GM23338 (cell line): ENCODE results near the gene DIP2C. TPM values are rescaled to one million over a fixed set of nuclear protein-coding genes. Genes with fewer than 3 reads are reported as not detected.
"Not testable (repeated sequence)": the region's sequence is repeated elsewhere in the genome, so short reads cannot be mapped to it uniquely, and the experiment has no call there.

Experiments used
- ATAC-seq: fragments of 200-7000 bp; cut with Tn5 transposase; 3 replicates; pipeline ENCODE4 v1.9.1; 2020
- DNase-seq: peaks from one replicate; pipeline ENCODE4 v3.0.0-alpha.2; 2015; ENCODE audit warnings: low spot score
- H2AFZ ChIP-seq: fragments of 200-600 bp; sonication (generic); 2 replicates; pipeline ENCODE4 v1.8.0; 2016; ENCODE audit warnings: antibody characterized with exemption, mild to moderate bottlenecking, moderate library complexity
- H3F3A ChIP-seq: fragments of 200-600 bp; sonication (generic); replicated peaks from 2 replicates; pipeline ENCODE4 v1.8.0; 2017; ENCODE audit warnings: antibody characterized with exemption, mixed run types, low read depth
- H3K27ac ChIP-seq: fragments of 200-600 bp; sonication (generic); 2 replicates; pipeline ENCODE4 v1.6.1; 2016; ENCODE audit warnings: low read depth
- H3K27me3 ChIP-seq: fragments of 200-600 bp; sonication (generic); 2 replicates; pipeline ENCODE4 v1.8.0; 2016; ENCODE audit warnings: mild to moderate bottlenecking, mixed run types, moderate library complexity; ENCODE audit not compliant: insufficient read depth
- H3K36me3 ChIP-seq: fragments of 200-600 bp; sonication (generic); 2 replicates; pipeline ENCODE4 v1.8.0; 2016; ENCODE audit warnings: mild to moderate bottlenecking; ENCODE audit not compliant: insufficient read depth
- H3K4me1 ChIP-seq: fragments of 200-600 bp; sonication (generic); 2 replicates; pipeline ENCODE4 v1.8.0; 2016; ENCODE audit warnings: mild to moderate bottlenecking, moderate library complexity; ENCODE audit not compliant: insufficient read depth
- H3K4me2 ChIP-seq: fragments of 200-600 bp; sonication (generic); 2 replicates; pipeline ENCODE4 v1.7.1; 2017; ENCODE audit warnings: mixed run types
- H3K4me3 ChIP-seq: fragments of 200-600 bp; sonication (generic); 2 replicates; pipeline ENCODE4 v1.6.1; 2016; ENCODE audit warnings: mixed run types
- H3K79me2 ChIP-seq: fragments of 200-600 bp; sonication (generic); replicated peaks from 2 replicates; pipeline ENCODE4 v1.8.0; 2017; ENCODE audit warnings: mild to moderate bottlenecking; ENCODE audit not compliant: insufficient read depth
- H3K9me2 ChIP-seq: fragments of 200-600 bp; sonication (generic); 2 replicates; pipeline ENCODE4 v1.8.0; 2017; ENCODE audit not compliant: insufficient read depth
- H4K20me1 ChIP-seq: fragments of 200-600 bp; sonication (generic); replicated peaks from 2 replicates; pipeline ENCODE4 v1.8.0; 2017; ENCODE audit warnings: mild to moderate bottlenecking; ENCODE audit not compliant: insufficient read depth
- H3K27ac Mint-ChIP-seq: 2 replicates; pipeline ENCODE4 v1.8.0; 2020; ENCODE audit warnings: inconsistent platforms, mild to moderate bottlenecking, moderate library complexity, mixed read lengths
- H3K27me3 Mint-ChIP-seq: 3 replicates; pipeline ENCODE4 v1.8.0; 2022; ENCODE audit warnings: low read depth, mild to moderate bottlenecking, moderate library complexity, mixed read lengths, inconsistent platforms; ENCODE audit not compliant: insufficient read depth, poor library complexity
- H3K36me3 Mint-ChIP-seq: 3 replicates; pipeline ENCODE4 v1.8.0; 2021; ENCODE audit warnings: low read depth, mild to moderate bottlenecking, inconsistent platforms, moderate library complexity, mixed read lengths
- H3K4me1 Mint-ChIP-seq: 3 replicates; pipeline ENCODE4 v1.8.0; 2020; ENCODE audit warnings: mild to moderate bottlenecking, inconsistent platforms, mixed read lengths
- H3K4me3 Mint-ChIP-seq: 3 replicates; pipeline ENCODE4 v1.8.0; 2021; ENCODE audit warnings: moderate library complexity, mild to moderate bottlenecking, inconsistent platforms, mixed read lengths
- H3K9me3 Mint-ChIP-seq: 3 replicates; pipeline ENCODE4 v1.8.0; 2020; ENCODE audit warnings: moderate library complexity, mild to moderate bottlenecking, inconsistent platforms, mixed read lengths
- CREB1 ChIP-seq: fragments of 250-450 bp; sonication (Bioruptor Pico); IDR thresholded peaks from 2 replicates; pipeline ENCODE4 v1.5.0; 2020; ENCODE audit warnings: low read depth, mild to moderate bottlenecking, moderate library complexity
- CTCF ChIP-seq, 2 experiments: fragments of 200-600 bp in 1 of 2; sonication (generic) in 1 of 2; conservative IDR thresholded peaks; 2 replicates each; pipeline versions ENCODE4 v1.5.1 to v1.6.1; 2016 to 2017; ENCODE audit warnings: antibody characterized with exemption in 2 of 2, low read depth in 2 of 2, mild to moderate bottlenecking in 2 of 2, moderate library complexity in 1 of 2
- ETS1 ChIP-seq: IDR thresholded peaks from 2 replicates; pipeline ENCODE4 v1.6.1; 2016; ENCODE audit warnings: antibody characterized with exemption
- EZH2 ChIP-seq: fragments of 200-600 bp; sonication (generic); IDR thresholded peaks from one replicate; pipeline ENCODE4 v1.8.0; 2017; ENCODE audit warnings: antibody characterized with exemption, mild to moderate bottlenecking, low read depth; ENCODE audit not compliant: unreplicated experiment
- EZH2phosphoT487 ChIP-seq: fragments of 200-600 bp; sonication (generic); IDR thresholded peaks from one replicate; pipeline ENCODE4 v1.8.1; 2018; ENCODE audit warnings: antibody characterized with exemption; ENCODE audit not compliant: unreplicated experiment
- NANOG ChIP-seq: IDR thresholded peaks from 2 replicates; pipeline ENCODE4 v1.6.1; 2016; ENCODE audit warnings: antibody characterized with exemption, borderline replicate concordance
- POLR2AphosphoS5 ChIP-seq: IDR thresholded peaks from 2 replicates; pipeline ENCODE4 v1.6.1; 2016; ENCODE audit warnings: antibody characterized with exemption, low read depth
- STAT1 ChIP-seq: IDR thresholded peaks from one replicate; pipeline ENCODE4 v1.6.1; 2016; ENCODE audit warnings: antibody characterized with exemption; ENCODE audit not compliant: unreplicated experiment
- ZNF114 ChIP-seq: fragments of 250-450 bp; sonication (Bioruptor Pico); IDR thresholded peaks from 2 replicates; pipeline ENCODE4 v1.5.0; 2020; ENCODE audit warnings: mild to moderate bottlenecking, moderate library complexity
- ZNF331 ChIP-seq: fragments of 250-450 bp; sonication (Bioruptor Pico); IDR thresholded peaks from 2 replicates; pipeline ENCODE4 v1.5.0; 2020; ENCODE audit warnings: low read depth, mild to moderate bottlenecking, moderate library complexity
- polyA plus RNA-seq: library from polyadenylated mRNA; unstranded; fragments of >200 nt; fragmentation: Nextera tagmentation; extraction: Ambion mirVana; gene quantifications from 2 replicates; pipeline ENCODE4 v1.2.1, GENCODE V29; 2016
- total RNA-seq: library from RNA; depleted of rRNA; stranded (reverse); fragments of >200 nt; shearing (Covaris generic); gene quantifications from 2 replicates; pipeline ENCODE4 v1.2.3, GENCODE V29; 2014
- TF ChIP-seq, protein P1 (sequence below): IDR thresholded peaks from one replicate; pipeline ENCODE4 v1.6.1; 2018; ENCODE audit warnings: antibody characterized with exemption; ENCODE audit not compliant: unreplicated experiment

Gene DIP2C
- total and polyA plus RNA-seq, 2 experiments from 2014 or later, result 5.1 to 7.7 TPM

- TF ChIP-seq, protein P1, sequence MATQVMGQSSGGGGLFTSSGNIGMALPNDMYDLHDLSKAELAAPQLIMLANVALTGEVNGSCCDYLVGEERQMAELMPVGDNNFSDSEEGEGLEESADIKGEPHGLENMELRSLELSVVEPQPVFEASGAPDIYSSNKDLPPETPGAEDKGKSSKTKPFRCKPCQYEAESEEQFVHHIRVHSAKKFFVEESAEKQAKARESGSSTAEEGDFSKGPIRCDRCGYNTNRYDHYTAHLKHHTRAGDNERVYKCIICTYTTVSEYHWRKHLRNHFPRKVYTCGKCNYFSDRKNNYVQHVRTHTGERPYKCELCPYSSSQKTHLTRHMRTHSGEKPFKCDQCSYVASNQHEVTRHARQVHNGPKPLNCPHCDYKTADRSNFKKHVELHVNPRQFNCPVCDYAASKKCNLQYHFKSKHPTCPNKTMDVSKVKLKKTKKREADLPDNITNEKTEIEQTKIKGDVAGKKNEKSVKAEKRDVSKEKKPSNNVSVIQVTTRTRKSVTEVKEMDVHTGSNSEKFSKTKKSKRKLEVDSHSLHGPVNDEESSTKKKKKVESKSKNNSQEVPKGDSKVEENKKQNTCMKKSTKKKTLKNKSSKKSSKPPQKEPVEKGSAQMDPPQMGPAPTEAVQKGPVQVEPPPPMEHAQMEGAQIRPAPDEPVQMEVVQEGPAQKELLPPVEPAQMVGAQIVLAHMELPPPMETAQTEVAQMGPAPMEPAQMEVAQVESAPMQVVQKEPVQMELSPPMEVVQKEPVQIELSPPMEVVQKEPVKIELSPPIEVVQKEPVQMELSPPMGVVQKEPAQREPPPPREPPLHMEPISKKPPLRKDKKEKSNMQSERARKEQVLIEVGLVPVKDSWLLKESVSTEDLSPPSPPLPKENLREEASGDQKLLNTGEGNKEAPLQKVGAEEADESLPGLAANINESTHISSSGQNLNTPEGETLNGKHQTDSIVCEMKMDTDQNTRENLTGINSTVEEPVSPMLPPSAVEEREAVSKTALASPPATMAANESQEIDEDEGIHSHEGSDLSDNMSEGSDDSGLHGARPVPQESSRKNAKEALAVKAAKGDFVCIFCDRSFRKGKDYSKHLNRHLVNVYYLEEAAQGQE, result no peak
- no peak for TF ChIP-seq EZH2
- no peak for TF ChIP-seq ZNF114 (CRISPR knock-in tag)
- TF ChIP-seq CREB1 (CRISPR knock-in tag), result no peak
- no peak for TF ChIP-seq CTCF (conservative IDR thresholded peaks at IDR 0.05; ENCODE audit: low read depth in 2 of 2)
Observed at GRCh38 chr10:301536-301935, 387.9 kb downstream of the DIP2C start (continued).

DNA sequence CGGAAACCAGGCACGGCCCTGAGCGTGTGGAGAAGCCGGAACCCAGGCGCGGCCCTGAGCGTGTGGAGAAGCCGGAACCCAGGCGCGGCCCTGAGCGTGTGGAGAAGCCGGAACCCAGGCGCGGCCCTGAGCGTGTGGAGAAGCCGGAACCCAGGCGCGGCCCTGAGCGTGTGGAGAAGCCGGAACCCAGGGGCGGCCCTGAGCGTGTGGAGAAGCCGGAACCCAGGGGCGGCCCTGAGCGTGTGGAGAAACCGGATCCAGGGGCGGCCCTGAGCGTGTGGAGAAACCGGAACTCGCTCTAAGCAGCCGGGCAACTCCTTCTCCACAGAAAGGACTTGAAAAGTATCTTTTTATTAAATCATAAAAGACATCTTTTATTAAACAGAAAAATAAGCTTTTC, 388.9 kb downstream of the DIP2C start:
- not testable (repeated sequence) for H3K27me3 Mint-ChIP-seq, H3K9me2 ChIP-seq, H3K4me1 ChIP-seq, H3K9me3 Mint-ChIP-seq, H3K27ac ChIP-seq, H3K4me1 Mint-ChIP-seq, H2AFZ ChIP-seq, H3K36me3 Mint-ChIP-seq, H4K20me1 ChIP-seq, ATAC-seq, H3K36me3 ChIP-seq, H3K4me3 Mint-ChIP-seq, H3K27me3 ChIP-seq, H3K79me2 ChIP-seq, H3K4me2 ChIP-seq, H3K27ac Mint-ChIP-seq, H3F3A ChIP-seq, DNase-seq, H3K4me3 ChIP-seq

GRCh38 chr10:299969-300368, 389.5 kb downstream of the DIP2C start:
- Histone ChIP-seq H4K20me1 (no peaks in the 10 kb centered on the region), H3K4me2 (no peak overlapping the region), H3K9me2 (no peaks in the 10 kb centered on the region), H3K4me3 (no peak overlapping the region), H3F3A (no peaks in the 10 kb centered on the region), H2AFZ (no peak overlapping the region), H3K36me3 (no peaks in the 10 kb centered on the region), H3K27ac (no peak overlapping the region), H3K4me1 (no peaks in the 10 kb centered on the region), H3K27me3 (no peaks in the 10 kb centered on the region), H3K79me2 (no peaks in the 10 kb centered on the region)
- DNase-seq (no peak), ATAC-seq (no peak)
- peaks cover 3% of the 10 kb centered on the region; the same call in 1 of the 3 replicates for H3K36me3 Mint-ChIP-seq
- no peak overlapping the region for H3K4me3 Mint-ChIP-seq
- no peaks in the 10 kb centered on the region for H3K9me3 Mint-ChIP-seq
- H3K27ac Mint-ChIP-seq, result no peak overlapping the region
- H3K27me3 Mint-ChIP-seq, result peaks cover 4% of the 10 kb centered on the region
- H3K4me1 Mint-ChIP-seq, result no peaks in the 10 kb centered on the region; the same call in 2 of the 3 replicates
- TF ChIP-seq, protein P1, result no peak
- TF ChIP-seq NANOG (no peak), CREB1 (CRISPR knock-in tag) (no peak), ETS1 (no peak), ZNF114 (CRISPR knock-in tag) (no peak), POLR2AphosphoS5 (no peak), CTCF (conservative IDR thresholded peaks at IDR 0.05; ENCODE audit: low read depth in 2 of 2) (no peak), EZH2phosphoT487 (no peak), STAT1 (no peak), ZNF331 (no peak)
